ENCODE data around the gene NUP107.
"Not testable (repeated sequence)": the region's sequence is repeated elsewhere in the genome, so short reads cannot be mapped to it uniquely, and the experiment has no call there.

The NUP107 gene

DNA sequence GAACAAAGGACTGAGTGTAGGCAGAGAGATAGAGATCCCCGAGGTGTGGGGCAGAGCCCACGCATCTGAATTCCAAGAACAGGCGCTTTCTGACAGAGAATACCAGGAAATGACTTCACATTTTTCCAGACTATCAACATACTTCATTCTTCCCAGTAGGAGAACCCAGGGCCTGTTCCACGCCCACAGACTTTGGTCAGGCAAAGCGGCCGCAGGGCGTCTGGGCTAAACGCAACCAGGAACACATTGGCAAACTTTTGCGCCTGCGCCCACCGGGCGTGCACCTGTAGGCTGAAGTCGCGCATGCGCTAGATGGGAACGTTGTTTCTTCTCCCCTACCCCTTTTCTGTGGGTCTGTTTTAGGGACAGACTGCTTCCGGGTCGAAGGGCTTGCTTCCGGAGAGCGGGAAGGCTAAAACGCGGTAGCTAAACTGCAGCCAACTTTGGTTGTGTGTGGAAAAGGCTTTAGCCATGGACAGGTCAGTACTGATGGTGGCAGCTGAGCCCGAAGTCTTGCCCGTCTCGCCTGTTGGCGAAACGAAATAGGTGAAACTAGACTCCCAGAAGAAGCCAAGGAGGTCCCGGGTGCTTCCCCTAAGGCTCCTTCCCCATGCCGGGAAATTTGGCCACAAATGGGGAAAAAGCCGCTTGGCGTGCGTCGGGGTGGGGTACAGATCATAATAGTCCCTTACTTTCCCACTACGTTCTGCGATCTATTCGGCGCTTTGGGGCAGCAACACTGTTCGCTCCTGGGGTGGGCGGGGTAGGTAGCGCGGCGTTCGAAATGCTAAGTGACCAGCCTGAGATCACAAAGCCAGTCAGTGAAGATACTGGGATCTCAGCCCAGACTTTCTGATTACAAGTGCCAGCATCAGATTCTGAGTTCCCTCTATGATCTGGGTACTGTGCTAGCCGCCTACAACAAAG lies at the start of gene NUP107:
Gene NUP107 (plus strand): TSS at position 384 of the 927 bp plus-strand sequence. CDS start 88 bp downstream, at position 472.
- peak; percentile 95 to 96 for DNase-seq (ENCODE audit: low read depth in 2 of 2)

- DNase-seq (ENCODE audit: low read depth in 2 of 2), result not testable (repeated sequence)
These were observed 49.3 kb upstream of the NUP107 start for GRCh38 chr12:68637439-68637838.

DNA sequence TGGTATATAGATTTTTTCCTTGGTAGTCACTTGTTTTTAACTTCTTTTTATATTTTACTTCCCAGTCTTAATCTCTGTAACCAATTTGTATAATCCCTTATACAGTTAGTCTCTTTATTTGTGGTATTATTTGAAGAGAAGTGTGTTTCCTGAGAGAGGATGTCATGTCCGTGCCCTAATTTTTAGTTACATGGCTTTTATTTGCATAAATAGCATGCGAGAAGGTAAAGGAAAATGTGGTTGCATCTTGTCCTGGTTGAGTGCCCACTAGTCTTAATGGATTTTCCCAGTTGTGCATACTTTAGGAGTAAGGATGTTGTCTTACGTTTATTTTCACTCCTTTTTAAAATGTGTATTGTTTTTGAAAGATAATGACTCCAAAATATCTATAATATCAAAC lies 48.6 kb upstream of the NUP107 start:
- DNase-seq (ENCODE audit: low read depth in 2 of 2), result no peak

DNA sequence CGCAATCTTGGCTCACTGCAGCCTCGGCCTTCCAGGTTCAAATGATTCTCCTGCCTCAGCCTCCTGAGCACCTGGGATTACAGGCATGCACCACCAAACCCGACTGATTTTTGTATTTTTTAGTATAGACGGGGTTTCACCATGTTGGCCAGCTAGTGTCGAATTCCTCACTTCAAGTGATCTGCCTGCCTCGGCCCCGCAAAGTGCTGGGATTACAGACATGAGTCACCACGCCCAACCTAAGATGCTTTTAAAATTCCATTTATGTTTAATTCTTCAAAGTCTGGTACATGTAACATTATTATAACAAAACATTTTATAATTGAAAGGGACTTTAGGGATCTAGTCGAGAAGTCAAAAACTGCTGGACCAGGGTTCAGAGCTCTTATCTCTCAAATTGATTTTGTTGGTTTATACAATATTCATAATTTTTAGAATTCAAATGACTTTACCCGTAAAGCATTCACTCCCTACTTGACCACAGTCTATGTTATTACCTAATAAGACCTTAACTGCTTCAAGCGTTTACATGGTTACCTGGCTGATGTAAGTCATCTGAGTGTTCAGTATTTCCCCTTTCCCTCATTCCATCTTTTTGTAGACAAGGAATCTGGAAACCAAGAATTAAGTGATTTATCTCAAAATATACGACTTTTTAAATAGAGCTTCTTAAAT lies 47.9 kb upstream of the NUP107 start:
- no peak for DNase-seq (ENCODE audit: low read depth in 2 of 2)

GRCh38 chr12:68639396-68639767 lies 47.4 kb upstream of the NUP107 start:
- no peak for DNase-seq (ENCODE audit: low read depth in 2 of 2)

DNA sequence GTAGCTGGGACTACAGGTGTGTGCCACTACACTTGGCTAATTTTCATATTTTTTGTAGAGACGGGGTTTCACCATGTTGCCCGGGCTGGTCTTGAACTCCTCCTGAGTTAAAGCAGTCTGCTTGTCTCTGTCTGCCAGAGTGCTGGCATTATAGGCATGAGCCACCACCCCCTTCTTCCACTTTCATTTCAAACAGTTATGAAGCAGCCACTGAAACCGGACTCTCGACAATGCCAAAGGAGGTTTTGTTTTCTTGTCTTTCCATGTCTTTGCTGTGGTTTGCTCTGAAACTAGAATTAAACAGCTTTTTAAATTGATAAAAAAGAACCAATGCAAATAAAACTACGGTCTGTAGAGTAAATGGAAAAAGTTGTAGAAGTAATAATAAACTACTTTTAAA lies 45.6 kb upstream of the NUP107 start:
- DNase-seq (ENCODE audit: low read depth in 2 of 2), result no peak

GRCh38 chr12:68646484-68646883 lies 40.3 kb upstream of the NUP107 start:
- DNase-seq (ENCODE audit: low read depth in 2 of 2), result no peak

- DNase-seq (ENCODE audit: low read depth in 2 of 2), result no peak
These were observed 39.3 kb upstream of the NUP107 start for GRCh38 chr12:68647507-68647906.

DNA sequence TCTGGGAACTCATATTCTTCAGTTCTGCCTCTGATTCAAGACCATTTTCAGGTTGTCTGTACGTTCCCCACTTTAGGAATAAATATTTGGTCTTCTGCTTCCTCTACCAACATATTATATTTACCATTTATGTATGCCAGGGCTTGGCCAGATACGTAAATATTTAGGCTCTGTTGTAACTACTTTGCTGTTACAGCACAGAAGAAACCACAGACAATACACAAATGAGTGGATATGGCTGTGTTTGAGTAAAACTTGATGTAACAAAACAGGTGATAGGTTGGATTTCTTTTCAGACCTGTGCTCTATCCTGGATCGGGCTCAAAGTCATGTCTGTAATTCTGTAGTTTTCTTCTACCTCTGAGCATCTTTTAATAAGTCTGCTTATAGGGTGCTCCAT lies 38.6 kb upstream of the NUP107 start:
- DNase-seq (ENCODE audit: low read depth in 2 of 2), result no peak

GRCh38 chr12:68665016-68665569 lies 21.7 kb upstream of the NUP107 start:
- no peak for DNase-seq (ENCODE audit: low read depth in 2 of 2)

- DNase-seq (ENCODE audit: low read depth in 2 of 2), result no peak
These were observed 19.5 kb upstream of the NUP107 start for GRCh38 chr12:68667291-68667690.

DNA sequence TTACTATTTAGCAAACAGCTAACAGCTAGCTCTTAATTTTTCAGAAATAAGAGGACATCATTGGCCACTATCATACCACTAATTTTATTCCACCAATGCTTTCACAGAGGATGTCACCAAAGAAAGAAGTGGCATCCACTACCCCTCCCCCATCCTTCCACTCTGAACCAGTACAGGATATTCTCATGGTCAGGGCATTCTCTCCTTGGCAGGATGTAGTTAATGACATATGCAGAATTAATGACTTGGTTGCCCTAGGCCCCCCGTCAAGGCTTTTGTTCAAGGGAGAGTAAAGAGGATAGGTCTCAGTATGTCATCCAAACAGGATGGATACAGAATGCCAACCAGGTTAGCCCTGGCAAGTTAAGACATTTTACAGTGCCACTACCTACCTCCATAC lies 18.9 kb upstream of the NUP107 start:
- no peak for DNase-seq (ENCODE audit: low read depth in 2 of 2)

GRCh38 chr12:68671179-68671578 lies 15.6 kb upstream of the NUP107 start:
- DNase-seq (ENCODE audit: low read depth in 2 of 2), result no peak

DNA sequence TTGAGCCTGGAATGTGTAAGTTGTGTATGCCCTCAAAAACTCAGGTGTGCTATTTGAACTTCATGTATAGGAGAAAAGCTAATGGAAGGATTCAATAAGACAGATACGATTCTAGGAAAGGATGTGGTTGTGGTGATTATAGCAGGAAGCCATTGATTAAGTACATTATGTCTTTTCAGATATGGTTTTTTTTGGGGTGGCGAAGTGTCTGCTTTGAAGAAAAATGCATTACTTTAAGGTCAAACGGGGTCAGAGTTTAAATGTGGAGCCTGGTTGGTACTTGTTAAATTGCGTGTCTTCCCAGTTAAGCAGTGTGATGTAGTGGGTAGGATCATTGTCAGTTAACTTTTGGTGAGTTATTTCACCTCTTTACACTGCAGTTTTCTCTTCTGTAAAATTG lies 13.0 kb upstream of the NUP107 start:
- DNase-seq (ENCODE audit: low read depth in 2 of 2), result no peak

DNA sequence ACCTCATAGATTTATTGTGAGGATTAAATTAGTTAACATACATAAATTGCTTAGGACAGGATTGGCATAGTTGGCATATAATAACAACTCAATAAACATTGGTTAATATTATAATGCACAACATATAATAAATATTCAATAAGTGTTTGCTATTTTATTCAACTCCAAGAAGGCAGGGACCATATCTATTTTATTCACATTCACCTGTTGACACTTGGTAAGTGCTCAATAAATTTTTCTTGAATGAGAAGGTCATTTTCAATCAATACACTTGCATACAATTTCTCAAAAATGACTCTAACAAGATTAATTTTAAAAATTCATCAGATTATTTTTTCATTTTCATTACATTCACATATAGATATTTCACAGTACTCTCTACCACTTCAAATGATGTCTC lies 12.4 kb upstream of the NUP107 start:
- DNase-seq (ENCODE audit: low read depth in 2 of 2), result no peak

DNA sequence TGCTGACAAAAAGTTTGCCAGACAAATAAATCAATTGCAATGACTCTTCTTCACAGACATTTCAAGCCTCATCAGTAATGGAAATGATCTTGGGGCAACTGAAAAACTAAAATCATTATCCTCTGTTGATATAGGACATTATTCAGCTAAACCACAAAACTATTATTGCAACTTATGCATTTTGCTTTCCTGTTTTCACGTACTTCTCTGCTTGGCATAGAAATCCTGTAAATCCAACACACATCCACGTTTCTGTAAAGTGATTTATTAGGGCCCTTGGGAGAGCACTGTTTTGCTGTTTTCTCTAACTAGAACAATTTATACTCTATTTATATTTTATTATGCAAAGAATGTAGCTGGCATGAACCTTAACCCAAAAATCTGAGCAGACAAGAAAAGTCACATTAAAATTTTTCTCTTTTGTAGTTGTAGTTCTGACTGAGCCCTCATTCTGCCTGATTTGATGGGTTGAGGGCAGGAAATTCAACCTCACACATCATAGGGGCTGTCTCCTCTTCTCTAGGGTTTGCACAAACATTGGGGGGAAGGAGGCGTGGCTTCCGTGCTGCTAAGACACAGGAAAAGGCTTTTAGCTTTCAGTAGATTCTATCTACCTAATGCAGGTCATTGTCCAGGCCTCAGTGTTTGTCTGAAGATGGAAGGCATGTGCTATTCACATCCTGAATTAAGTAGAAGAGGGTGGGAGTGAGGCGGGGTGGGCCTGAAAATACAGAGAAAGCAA lies 11.5 kb upstream of the NUP107 start:
- peak; percentile 16 to 21 for DNase-seq (ENCODE audit: low read depth in 2 of 2)

- not testable (repeated sequence) for DNase-seq (ENCODE audit: low read depth in 2 of 2)
These were observed 9.9 kb upstream of the NUP107 start for GRCh38 chr12:68676854-68677253.

- no peak for DNase-seq (ENCODE audit: low read depth in 2 of 2)
These were observed 550 bp upstream of the NUP107 start for GRCh38 chr12:68686262-68686594.

DNA sequence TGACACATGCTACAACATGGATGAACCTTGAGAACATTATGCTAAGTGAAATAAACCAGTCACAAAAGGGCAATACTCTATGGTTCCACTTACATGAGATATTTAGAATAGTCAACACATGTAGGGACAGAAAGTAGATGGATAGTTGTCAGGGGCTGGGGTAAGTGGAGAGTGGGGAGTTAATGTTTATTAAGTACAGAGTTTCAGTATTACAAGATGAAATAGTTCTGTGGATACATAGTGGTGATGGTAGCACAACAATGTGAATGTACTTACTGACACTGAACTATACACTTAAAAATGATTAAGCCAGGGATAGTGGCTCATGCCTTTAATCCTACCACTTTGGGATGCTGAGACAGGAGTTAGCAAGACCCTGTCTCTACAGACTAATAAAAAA lies 8.7 kb downstream of the NUP107 start:
- DNase-seq (ENCODE audit: low read depth in 2 of 2), result no peak

GRCh38 chr12:68699486-68699885 lies 12.7 kb downstream of the NUP107 start:
- no peak for DNase-seq (ENCODE audit: low read depth in 2 of 2)

DNA sequence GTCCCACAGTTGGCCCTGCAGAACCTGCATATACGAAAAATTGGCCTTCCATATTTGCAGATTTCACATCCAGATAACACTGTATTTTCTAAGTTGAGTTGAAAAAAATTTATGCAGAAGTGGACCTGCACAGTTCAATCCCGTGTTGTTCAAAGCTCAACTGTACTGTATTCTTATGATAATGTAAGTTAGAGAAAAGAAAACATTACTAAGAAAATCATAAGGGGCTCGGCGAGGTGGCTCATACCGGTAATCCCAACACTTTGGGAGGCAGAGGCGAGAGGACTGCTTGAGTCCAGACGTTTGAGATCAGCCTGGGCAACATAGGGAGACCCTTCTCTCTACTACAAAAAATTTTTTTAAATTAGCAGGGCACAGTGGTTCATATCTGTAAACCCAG lies 41.0 kb downstream of the NUP107 start:
- DNase-seq (ENCODE audit: low read depth in 2 of 2), result no peak

DNA sequence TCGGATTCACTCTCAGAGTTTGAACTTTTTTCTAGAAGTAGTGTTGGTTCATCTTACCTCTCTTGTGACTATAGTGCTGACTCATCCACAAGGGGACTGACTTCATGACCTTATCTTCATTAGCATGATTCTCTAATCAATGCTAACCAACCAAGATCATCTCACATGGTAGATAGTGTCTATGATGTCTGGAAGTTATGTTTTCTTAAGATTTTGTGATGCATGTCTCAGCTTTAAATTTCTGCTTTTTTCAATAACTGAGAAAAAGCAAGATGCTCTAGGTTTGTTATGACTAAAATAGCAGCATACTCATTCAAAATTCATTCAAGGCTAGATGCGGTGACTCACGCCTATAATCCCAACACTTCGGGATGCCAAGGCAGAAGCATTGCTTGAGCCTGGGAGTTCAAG lies 46.9 kb downstream of the NUP107 start:
- DNase-seq (ENCODE audit: low read depth in 2 of 2), result peak in 1 of 2 experiments; percentile 9
